ENCODE measurements around the gene SEMA5A.

DNA sequence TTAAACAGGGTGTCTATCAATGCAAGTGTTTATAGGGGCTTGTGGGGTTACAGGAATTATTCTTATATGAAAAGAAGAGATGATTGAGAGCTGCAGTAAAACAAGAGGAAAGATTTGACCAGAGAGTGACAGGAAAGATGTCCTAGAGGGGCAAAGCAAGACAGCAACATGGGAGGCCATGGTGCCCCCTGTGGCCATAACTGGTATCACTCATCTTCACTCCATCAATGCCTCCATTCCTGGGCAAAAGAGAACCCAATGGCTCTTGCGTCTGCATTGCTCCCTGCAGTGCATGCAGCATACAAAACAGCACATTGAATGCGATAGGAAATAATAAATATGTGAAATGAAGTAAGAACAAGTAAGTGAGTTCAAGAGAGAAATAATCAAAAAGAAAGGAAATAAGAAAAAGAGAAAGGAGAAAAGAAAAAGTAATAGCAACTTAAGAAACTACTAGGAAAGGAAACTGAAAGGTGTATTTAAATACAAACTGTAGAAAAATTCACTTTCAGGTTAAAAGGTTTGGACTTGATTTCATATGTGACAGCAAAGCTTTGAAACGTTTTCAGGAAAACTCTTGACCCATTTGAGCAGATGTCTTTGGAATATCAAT, 206.6 kb downstream of the SEMA5A start:
- TF ChIP-seq POLR2A (IDR thresholded peaks at IDR 0.05; ENCODE audit: low read length) (no peak), GATA1 (IDR thresholded peaks at IDR 0.05; ENCODE audit: low read depth, low read length) (no peak)

Data from erythroblast (primary cell).